ENCODE measurements around the gene ABCC4. TPM values are rescaled to one million over a fixed set of nuclear protein-coding genes. Genes with fewer than 3 reads are reported as not detected.

ABCC4 gene
- total and polyA plus RNA-seq, 2 donors from 2014 or later: 11.3 to 52.4 TPM

GRCh38 chr13:95153647-95154412, 147.4 kb downstream of the ABCC4 start:
- H3K4me3 ChIP-seq (ENCODE audit: low read length in 3 of 3): no peak overlapping the region
- H3K9ac ChIP-seq (ENCODE audit: low read length in 3 of 3): no peak overlapping the region
- H3K9me3 ChIP-seq (ENCODE audit: control insufficient read depth in 2 of 3, insufficient read depth in 1 of 3, low read length in 3 of 3): no peaks in the 10 kb centered on the region
- no peak for TF ChIP-seq CTCF (IDR thresholded peaks at IDR 0.05; ENCODE audit: borderline replicate concordance, extremely low read depth, insufficient read depth)
- H3K36me3 ChIP-seq (ENCODE audit: control insufficient read depth in 2 of 3, insufficient read depth in 3 of 3, low read length in 3 of 3): no peaks in the 10 kb centered on the region
- H3K4me1 ChIP-seq (ENCODE audit: control insufficient read depth in 2 of 3, insufficient read depth in 2 of 3, low read depth in 1 of 3, low read length in 3 of 3): no peaks in the 10 kb centered on the region
- intact Hi-C loops (cut with DNase I): no loop called here
- DNase-seq (no peak), FAIRE-seq (no peak)
- H3K27me3 ChIP-seq (ENCODE audit: control insufficient read depth, insufficient read depth, low read length): no peaks in the 10 kb centered on the region
- no peak overlapping the region for H3K27ac ChIP-seq (ENCODE audit: low read depth in 2 of 2, low read length in 2 of 2)

GRCh38 chr13:95151942-95152587, 149.2 kb downstream of the ABCC4 start:
- intact Hi-C loops (cut with DNase I): no loop called here
- FAIRE-seq: no peak
- Histone ChIP-seq H3K4me3 (ENCODE audit: low read length in 3 of 3) (no peak overlapping the region), H3K9ac (ENCODE audit: low read length in 3 of 3) (no peak overlapping the region), H3K9me3 (ENCODE audit: control insufficient read depth in 2 of 3, insufficient read depth in 1 of 3, low read length in 3 of 3) (no peaks in the 10 kb centered on the region), H3K36me3 (ENCODE audit: control insufficient read depth in 2 of 3, insufficient read depth in 3 of 3, low read length in 3 of 3) (no peaks in the 10 kb centered on the region), H3K27me3 (ENCODE audit: control insufficient read depth, insufficient read depth, low read length) (no peaks in the 10 kb centered on the region), H3K27ac (ENCODE audit: low read depth in 2 of 2, low read length in 2 of 2) (no peak overlapping the region), H3K4me1 (ENCODE audit: control insufficient read depth in 2 of 3, insufficient read depth in 2 of 3, low read depth in 1 of 3, low read length in 3 of 3) (no peaks in the 10 kb centered on the region)
- no peak for TF ChIP-seq CTCF (IDR thresholded peaks at IDR 0.05; ENCODE audit: borderline replicate concordance, extremely low read depth, insufficient read depth)
- no peak for DNase-seq

- DNase-seq: no peak
- no peaks in the 10 kb centered on the region for H3K36me3 ChIP-seq (ENCODE audit: control insufficient read depth in 2 of 3, insufficient read depth in 3 of 3, low read length in 3 of 3)
- no peaks in the 10 kb centered on the region for H3K9me3 ChIP-seq (ENCODE audit: control insufficient read depth in 2 of 3, insufficient read depth in 1 of 3, low read length in 3 of 3)
- H3K4me3 ChIP-seq (ENCODE audit: low read length in 3 of 3): no peak overlapping the region
- FAIRE-seq: no peak
- H3K27ac ChIP-seq (ENCODE audit: low read depth in 2 of 2, low read length in 2 of 2): no peak overlapping the region
- no peaks in the 10 kb centered on the region for H3K27me3 ChIP-seq (ENCODE audit: control insufficient read depth, insufficient read depth, low read length)
- intact Hi-C loops (cut with DNase I): no loop called here
- TF ChIP-seq CTCF (IDR thresholded peaks at IDR 0.05; ENCODE audit: borderline replicate concordance, extremely low read depth, insufficient read depth): no peak
- no peak overlapping the region for H3K9ac ChIP-seq (ENCODE audit: low read length in 3 of 3)
- no peaks in the 10 kb centered on the region for H3K4me1 ChIP-seq (ENCODE audit: control insufficient read depth in 2 of 3, insufficient read depth in 2 of 3, low read depth in 1 of 3, low read length in 3 of 3)
These were observed 150.7 kb downstream of the ABCC4 start for GRCh38 chr13:95150555-95150954.

Measured in kidney (tissue), 14 donors.